ENCODE measurements around the gene RTF2.
"Not testable (repeated sequence)": the region's sequence is repeated elsewhere in the genome, so short reads cannot be mapped to it uniquely, and the experiment has no call there.

RTF2 gene

DNA sequence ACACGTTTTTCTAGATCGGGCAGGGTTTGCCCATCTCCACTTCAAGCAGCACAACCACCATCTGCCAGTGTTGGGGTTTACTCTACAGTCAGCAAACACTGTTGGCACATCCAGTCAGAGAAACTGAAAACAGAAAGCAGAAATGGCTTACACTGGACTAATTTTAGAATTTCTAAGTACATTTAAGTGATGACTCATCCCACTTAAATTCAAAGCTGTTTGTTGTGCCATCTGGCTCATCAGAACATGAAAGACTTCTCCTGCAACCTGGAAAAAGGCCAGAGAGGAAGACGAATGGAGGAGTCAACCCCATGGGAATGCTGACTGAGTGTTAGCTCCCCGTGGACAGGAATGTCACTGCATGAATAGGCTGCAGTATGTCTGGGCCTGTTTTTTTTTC, 86.4 kb downstream of the RTF2 start:
- DNase-seq = peak; percentile 74

DNA sequence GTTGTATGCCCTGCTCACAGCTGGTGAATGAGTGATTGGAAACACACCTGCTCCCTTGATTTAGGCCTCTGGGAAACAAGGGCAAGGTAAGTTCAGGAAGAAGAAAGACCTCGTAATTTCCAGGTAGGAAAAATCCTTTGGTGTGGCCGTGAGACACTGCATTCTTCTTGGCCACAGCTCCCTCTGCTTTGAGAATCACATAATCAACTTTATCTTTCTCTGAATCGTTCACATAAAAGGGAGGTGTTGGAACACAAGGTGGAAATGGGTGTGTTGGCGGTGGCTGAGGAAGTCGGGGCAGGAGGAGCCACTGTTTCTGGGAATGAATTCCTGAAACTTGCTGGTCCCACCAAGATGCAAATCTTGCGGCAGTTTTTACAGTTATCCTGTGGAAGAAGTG, 90.5 kb downstream of the RTF2 start:
- DNase-seq = no peak

DNA sequence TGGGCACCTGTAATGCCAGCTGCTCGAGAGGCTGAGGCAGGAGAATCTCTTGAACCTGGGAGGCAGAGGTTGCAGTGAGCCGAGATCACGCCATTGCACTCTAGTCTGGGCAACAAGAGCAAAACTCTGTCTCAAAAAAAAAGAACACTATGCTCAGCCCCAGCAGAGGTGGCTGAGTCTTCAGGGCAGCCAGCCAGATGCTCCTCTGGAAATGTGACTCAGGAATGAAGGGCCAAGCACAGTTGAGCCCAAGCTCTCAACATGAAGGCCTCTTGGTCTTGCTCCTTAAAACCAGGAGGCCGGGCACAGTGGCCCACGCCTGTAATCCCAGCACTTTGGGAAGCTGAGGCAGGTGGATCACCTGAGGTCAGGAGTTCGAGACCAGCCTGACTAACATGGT, 96.1 kb downstream of the RTF2 start:
- not testable (repeated sequence) for DNase-seq

DNA sequence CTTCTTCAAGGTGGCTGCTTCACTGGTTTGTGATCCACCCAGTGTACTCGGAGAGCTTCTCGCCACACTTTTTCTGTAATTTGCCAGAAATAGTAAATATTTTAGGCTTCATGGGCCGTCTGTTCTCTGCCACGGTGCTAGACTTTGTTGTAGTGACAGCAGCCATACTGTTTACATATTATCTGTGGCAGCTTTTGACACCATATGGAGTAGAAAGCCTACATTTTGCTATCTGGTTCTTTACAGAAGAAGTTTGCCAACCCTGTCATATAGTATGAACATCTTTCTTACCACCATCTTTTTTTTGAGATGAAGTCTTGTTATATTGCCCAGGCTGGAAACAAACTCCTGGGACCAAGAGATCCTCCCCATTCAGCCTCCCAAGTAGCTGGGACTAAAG, 97.1 kb downstream of the RTF2 start:
- DNase-seq = no peak

DNA sequence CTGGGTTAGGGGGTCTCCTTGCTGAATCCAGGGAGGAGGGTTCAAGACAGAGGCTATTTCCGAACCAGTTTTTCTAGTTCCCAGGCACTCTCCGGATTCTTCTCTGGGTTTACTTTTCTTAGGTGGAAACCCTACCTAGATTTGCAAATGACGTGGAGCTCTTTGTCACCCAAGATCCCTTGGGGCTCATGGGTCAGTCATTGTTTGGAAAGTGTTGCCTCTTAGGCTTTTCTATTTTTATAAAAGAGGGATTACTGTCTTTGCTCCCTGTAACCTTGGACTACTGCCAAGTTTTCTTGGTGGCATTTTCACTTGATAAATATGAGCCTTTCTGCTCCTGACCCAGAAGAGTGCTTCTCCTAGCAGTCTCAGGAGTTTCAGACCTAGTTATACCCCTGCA, 98.2 kb downstream of the RTF2 start:
- no peak for DNase-seq

All from T1000 (cell line).